Fibroblast of skin of scalp (primary cell): Measurements from ENCODE around the gene USP17L10. TPM values are rescaled to one million over a fixed set of nuclear protein-coding genes. Genes with fewer than 3 reads are reported as not detected.
"Not testable (repeated sequence)": the region's sequence is repeated elsewhere in the genome, so short reads cannot be mapped to it uniquely, and the experiment has no call there.

Experiments used
- DNase-seq: peaks from one replicate; pipeline ENCODE4 v3.0.0-alpha.2; 2013
- polyA plus RNA-seq, 2 experiments: library from polyadenylated mRNA; unstranded; fragments of 120-200 nt; gene quantifications; one replicate each; pipeline ENCODE4 v1.2.1, GENCODE V29; 2013; ENCODE audit not compliant: insufficient read length in 2 of 2

USP17L10 gene, protein sequence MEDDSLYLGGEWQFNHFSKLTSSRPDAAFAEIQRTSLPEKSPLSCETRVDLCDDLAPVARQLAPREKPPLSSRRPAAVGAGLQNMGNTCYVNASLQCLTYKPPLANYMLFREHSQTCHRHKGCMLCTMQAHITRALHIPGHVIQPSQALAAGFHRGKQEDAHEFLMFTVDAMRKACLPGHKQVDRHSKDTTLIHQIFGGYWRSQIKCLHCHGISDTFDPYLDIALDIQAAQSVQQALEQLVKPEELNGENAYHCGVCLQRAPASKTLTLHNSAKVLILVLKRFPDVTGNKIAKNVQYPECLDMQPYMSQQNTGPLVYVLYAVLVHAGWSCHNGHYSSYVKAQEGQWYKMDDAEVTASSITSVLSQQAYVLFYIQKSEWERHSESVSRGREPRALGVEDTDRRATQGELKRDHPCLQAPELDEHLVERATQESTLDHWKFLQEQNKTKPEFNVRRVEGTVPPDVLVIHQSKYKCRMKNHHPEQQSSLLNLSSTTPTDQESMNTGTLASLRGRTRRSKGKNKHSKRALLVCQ
- not detected for polyA plus RNA-seq (2013, experiment 1 of 2; ENCODE audit: insufficient read length)
- not detected for polyA plus RNA-seq (2013, experiment 2 of 2; ENCODE audit: insufficient read length)

DNA sequence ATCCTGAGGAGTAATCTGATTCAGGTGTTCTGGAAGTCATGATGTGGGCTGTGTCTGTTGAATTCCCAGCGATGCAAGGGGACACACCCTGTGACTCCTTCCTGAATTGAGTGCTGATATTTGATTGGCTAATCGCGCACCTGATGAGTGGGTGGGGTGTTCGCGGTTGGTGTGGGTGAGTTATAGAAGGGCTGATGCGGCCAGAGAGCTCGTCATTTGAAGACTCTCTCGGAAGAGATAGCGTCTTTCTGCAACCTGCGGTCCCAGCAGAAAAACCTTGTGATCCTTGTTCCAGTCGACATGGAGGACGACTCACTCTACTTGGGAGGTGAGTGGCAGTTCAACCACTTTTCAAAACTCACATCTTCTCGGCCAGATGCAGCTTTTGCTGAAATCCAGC, at the start of gene USP17L10:
Gene USP17L10 (plus strand): TSS at position 301 of the 400 bp plus-strand sequence. CDS start 0 bp downstream, at position 301.
- not testable (repeated sequence) for DNase-seq

DNA sequence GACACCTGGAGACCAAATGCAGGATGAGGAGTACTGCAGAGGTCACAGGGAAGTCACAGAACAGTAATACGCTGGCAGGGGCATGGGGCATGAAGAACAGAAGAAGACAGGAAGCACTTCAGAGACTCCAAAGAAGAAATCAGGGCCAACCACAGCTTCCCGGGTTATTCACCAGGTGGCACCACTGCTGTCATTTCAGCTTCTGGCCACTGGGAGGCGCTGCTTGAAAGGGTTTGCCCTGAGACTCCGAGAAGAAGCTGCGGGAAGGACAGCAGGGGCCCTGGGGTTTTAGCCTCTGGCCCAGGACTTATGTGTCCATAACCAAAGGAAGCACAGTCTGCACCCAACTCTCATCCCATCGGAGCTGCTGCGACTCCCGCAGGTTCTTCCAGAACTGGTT, 44.5 kb upstream of the USP17L10 start:
- not testable (repeated sequence) for DNase-seq

DNA sequence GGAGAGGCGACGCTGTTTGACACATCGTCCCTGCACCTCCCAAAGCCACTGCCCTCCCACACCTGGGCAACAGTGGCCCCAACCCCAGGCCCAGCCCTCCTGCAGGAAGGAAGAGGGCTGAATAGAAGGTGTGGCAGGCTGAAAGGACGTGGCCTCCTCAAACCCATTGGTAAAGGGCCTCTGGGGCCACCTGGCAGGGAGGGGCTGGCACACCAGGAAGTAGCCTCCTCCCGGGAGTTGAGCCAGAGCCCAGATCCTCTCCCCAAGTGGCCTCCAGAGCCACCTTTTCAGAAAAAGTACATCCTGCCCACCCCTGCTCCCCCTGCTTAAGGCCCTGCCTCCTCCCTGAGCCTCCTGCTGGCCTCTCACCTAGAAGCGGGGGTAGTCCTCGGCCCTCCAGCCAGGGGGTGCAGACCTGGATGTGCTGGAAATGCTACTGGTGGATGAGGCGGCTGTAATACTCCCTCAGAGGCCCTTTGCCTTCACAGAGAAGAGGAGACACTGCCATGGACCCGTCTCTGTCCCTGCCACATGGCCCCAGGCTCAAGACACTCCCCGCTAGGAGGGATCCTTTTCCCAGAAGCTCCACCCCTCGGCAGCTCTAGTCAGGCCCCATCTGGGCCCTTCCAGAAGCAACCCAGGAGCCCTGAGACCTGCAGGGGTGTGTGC, 40.5 kb upstream of the USP17L10 start, which contains the start of gene FAM90A26:
Gene FAM90A26 (plus strand): TSS at position 619 of the 669 bp plus-strand sequence. CDS start 2,764 bp downstream, outside the sequence.
- DNase-seq, result not testable (repeated sequence)

DNA sequence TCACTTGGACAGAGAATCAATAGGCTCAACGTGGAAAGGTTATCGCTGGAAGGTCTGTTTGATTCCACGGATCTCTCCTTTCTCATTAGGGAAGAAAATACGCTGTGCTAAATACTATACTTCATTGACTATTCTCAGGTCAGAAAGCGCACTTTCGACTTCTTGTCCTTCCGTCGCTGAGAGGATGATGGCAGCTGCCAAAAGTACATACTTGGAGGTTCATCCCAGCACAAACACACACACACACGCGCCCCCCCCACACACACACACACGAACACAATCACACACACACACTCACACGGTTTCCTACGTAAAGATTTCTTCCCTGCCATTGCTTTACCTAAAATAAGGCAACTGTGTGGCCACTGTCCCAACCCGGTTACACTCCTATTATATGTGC, 4.2 kb downstream of the USP17L10 start:
- not testable (repeated sequence) for DNase-seq

DNA sequence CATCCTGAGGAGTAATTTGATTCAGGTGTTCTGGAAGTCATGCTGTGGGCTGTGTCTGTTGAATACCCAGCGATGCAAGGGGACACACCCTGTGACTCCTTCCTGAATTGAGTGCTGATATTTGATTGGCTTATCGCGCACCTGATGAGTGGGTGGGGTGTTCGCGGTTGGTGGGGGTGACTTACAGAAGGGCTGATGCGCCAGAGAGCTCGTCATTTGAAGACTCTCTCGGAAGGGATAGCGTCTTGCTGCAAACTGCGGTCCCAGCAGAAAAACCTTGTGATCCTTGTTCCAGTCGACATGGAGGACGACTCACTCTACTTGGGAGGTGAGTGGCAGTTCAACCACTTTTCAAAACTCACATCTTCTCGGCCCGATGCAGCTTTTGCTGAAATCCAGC, 4.6 kb downstream of the USP17L10 start, which contains the start of gene USP17L11:
Gene USP17L11 (plus strand): TSS at position 301 of the 400 bp plus-strand sequence. CDS start 0 bp downstream, at position 301.
- DNase-seq, result not testable (repeated sequence)

DNA sequence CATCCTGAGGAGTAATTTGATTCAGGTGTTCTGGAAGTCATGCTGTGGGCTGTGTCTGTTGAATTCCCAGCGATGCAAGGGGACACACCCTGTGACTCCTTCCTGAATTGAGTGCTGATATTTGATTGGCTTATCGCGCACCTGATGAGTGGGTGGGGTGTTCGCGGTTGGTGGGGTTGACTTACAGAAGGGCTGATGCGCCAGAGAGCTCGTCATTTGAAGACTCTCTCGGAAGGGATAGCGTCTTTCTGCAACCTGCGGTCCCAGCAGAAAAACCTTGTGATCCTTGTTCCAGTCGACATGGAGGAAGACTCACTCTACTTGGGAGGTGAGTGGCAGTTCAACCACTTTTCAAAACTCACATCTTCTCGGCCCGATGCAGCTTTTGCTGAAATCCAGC, 9.4 kb downstream of the USP17L10 start, which contains the start of gene USP17L12:
Gene USP17L12 (plus strand): TSS at position 301 of the 400 bp plus-strand sequence. CDS start 0 bp downstream, at position 301.
- not testable (repeated sequence) for DNase-seq

DNA sequence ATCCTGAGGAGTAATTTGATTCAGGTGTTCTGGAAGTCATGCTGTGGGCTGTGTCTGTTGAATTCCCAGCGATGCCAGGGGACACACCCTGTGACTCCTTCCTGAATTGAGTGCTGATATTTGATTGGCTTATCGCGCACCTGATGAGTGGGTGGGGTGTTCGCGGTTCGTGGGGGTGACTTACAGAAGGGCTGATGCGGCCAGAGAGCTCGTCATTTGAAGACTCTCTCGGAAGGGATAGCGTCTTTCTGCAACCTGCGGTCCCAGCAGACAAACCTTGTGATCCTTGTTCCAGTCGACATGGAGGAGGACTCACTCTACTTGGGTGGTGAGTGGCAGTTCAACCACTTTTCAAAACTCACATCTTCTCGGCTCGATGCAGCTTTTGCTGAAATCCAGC, 14.1 kb downstream of the USP17L10 start, which contains the start of gene USP17L13:
Gene USP17L13 (plus strand): TSS at position 301 of the 400 bp plus-strand sequence. CDS start 0 bp downstream, at position 301.
- DNase-seq, result not testable (repeated sequence)

DNA sequence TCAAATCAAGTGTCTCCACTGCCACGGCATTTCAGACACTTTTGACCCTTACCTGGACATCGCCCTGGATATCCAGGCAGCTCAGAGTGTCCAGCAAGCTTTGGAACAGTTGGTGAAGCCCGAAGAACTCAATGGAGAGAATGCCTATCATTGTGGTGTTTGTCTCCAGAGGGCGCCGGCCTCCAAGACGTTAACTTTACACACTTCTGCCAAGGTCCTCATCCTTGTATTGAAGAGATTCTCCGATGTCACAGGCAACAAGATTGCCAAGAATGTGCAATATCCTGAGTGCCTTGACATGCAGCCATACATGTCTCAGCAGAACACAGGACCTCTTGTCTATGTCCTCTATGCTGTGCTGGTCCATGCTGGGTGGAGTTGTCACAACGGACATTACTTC, 19.8 kb downstream of the USP17L10 start:
- DNase-seq, result not testable (repeated sequence)

DNA sequence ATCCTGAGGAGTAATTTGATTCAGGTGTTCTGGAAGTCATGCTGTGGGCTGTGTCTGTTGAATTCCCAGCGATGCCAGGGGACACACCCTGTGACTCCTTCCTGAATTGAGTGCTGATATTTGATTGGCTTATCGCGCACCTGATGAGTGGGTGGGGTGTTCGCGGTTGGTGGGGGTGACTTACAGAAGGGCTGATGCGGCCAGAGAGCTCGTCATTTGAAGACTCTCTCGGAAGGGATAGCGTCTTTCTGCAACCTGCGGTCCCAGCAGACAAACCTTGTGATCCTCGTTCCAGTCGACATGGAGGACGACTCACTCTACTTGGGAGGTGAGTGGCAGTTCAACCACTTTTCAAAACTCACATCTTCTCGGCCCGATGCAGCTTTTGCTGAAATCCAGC, 23.6 kb downstream of the USP17L10 start, which contains the start of gene USP17L15:
Gene USP17L15 (plus strand): TSS at position 301 of the 400 bp plus-strand sequence. CDS start 0 bp downstream, at position 301.
- DNase-seq, result not testable (repeated sequence)

DNA sequence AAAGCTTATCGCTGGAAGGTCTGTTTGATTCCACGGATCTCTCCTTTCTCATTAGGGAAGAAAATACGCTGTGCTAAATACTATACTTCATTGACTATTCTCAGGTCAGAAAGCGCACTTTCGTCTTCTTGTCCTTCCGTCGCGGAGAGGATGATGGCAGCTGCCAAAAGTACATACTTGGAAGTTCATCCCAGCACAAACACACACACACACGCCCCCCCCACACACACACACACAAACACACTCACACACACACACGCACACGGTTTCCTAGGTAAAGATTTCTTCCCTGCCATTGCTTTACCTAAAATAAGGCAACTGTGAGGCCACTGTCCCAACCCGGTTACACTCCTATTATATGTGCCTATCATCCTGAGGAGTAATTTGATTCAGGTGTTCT, 28.0 kb downstream of the USP17L10 start:
- DNase-seq, result not testable (repeated sequence)

DNA sequence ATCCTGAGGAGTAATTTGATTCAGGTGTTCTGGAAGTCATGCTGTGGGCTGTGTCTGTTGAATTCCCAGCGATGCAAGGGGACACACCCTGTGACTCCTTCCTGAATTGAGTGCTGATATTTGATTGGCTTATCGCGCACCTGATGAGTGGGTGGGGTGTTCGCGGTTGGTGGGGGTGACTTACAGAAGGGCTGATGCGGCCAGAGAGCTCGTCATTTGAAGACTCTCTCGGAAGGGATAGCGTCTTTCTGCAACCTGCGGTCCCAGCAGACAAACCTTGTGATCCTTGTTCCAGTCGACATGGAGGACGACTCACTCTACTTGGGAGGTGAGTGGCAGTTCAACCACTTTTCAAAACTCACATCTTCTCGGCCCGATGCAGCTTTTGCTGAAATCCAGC, 33.1 kb downstream of the USP17L10 start, which contains the start of gene USP17L17:
Gene USP17L17 (plus strand): TSS at position 301 of the 400 bp plus-strand sequence. CDS start 0 bp downstream, at position 301.
- DNase-seq, result not testable (repeated sequence)

DNA sequence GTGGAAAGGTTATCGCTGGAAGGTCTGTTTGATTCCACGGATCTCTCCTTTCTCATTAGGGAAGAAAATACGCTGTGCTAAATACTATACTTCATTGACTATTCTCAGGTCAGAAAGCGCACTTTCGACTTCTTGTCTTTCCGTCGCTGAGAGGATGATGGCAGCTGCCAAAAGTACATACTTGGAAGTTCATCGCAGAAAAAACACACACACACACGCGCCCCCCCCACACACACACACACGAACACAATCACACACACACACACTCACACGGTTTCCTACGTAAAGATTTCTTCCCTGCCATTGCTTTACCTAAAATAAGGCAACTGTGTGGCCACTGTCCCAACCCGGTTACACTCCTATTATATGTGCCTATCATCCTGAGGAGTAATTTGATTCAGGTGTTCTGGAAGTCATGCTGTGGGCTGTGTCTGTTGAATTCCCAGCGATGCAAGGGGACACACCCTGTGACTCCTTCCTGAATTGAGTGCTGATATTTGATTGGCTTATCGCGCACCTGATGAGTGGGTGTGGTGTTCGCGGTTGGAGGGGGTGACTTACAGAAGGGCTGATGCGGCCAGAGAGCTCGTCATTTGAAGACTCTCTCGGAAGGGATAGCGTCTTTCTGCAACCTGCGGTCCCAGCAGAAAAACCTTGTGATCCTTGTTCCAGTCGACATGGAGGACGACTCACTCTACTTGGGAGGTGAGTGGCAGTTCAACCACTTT, 37.7 kb downstream of the USP17L10 start, which contains the start of gene USP17L18:
Gene USP17L18 (plus strand): TSS at position 678 of the 728 bp plus-strand sequence. CDS start 0 bp downstream, at position 678.
- DNase-seq, result not testable (repeated sequence)

DNA sequence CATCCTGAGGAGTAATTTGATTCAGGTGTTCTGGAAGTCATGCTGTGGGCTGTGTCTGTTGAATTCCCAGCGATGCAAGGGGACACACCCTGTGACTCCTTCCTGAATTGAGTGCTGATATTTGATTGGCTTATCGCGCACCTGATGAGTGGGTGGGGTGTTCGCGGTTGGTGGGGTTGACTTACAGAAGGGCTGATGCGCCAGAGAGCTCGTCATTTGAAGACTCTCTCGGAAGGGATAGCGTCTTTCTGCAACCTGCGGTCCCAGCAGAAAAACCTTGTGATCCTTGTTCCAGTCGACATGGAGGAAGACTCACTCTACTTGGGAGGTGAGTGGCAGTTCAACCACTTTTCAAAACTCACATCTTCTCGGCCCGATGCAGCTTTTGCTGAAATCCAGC, 42.6 kb downstream of the USP17L10 start, which contains the start of gene USP17L19:
Gene USP17L19 (plus strand): TSS at position 301 of the 400 bp plus-strand sequence. CDS start 0 bp downstream, at position 301.
- DNase-seq, result not testable (repeated sequence)

DNA sequence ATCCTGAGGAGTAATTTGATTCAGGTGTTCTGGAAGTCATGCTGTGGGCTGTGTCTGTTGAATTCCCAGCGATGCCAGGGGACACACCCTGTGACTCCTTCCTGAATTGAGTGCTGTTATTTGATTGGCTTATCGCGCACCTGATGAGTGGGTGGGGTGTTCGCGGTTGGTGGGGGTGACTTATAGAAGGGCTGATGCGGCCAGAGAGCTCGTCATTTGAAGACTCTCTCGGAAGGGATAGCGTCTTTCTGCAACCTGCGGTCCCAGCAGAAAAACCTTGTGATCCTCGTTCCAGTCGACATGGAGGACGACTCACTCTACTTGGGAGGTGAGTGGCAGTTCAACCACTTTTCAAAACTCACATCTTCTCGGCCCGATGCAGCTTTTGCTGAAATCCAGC, 47.4 kb downstream of the USP17L10 start, which contains the start of gene USP17L20:
Gene USP17L20 (plus strand): TSS at position 301 of the 400 bp plus-strand sequence. CDS start 0 bp downstream, at position 301.
- DNase-seq, result not testable (repeated sequence)
